ENCODE results near the gene CDH6. TPM values are rescaled to one million over a fixed set of nuclear protein-coding genes. Genes with fewer than 3 reads are reported as not detected.

The CDH6 gene
- total and polyA plus RNA-seq, 2 of the 13 experiments (the other 11 are each of a cell fraction or from before 2014, with no cell fraction given), result not detected

GRCh38 chr5:31208043-31208442 is 14.6 kb downstream of the CDH6 start:
- Histone ChIP-seq H3K27ac (ENCODE audit: extremely low read length, insufficient read depth, low read length) (no peak overlapping the region), H4K20me1 (ENCODE audit: insufficient read depth, low read length) (no peaks in the 10 kb centered on the region), H3K4me3 (replicated peaks in 1 of 3; ENCODE audit: insufficient read depth in 1 of 3, low read depth in 2 of 3, low read length in 3 of 3) (no peak overlapping the region), H3K79me2 (ENCODE audit: insufficient read depth, low read length) (no peaks in the 10 kb centered on the region), H3K36me3 (replicated peaks in 1 of 2; ENCODE audit: control insufficient read depth in 1 of 2, insufficient read depth in 2 of 2, low read length in 2 of 2) (no peaks in the 10 kb centered on the region), H3K27me3 (ENCODE audit: control insufficient read depth in 1 of 2, insufficient read depth in 2 of 2, low read length in 2 of 2) (no peaks in the 10 kb centered on the region), H3K4me1 (ENCODE audit: insufficient read depth, low read length) (no peaks in the 10 kb centered on the region), H3K9ac (ENCODE audit: insufficient read depth, low read depth, low read length) (no peak overlapping the region), H2AFZ (ENCODE audit: low read length) (no peak overlapping the region), H3K4me2 (ENCODE audit: low read depth, low read length) (no peak overlapping the region), H3K9me3 (ENCODE audit: low read length) (no peaks in the 10 kb centered on the region)
- FAIRE-seq (no peak), ATAC-seq (no peak), DNase-seq (ENCODE audit: low spot score) (no peak)
- no TSS peak for BruUV-seq (replicated peaks)
- ChIA-PET POLR2A (no interaction called here), CTCF (ENCODE audit: low intra/inter-chr PET ratio, low total read pairs) (no interaction called here)
- intact Hi-C loops (cut with micrococcal nuclease; ENCODE audit: unreplicated experiment) (no loop called here), in situ Hi-C loops (cut with HindIII; ENCODE audit: extremely low pct_ligation_motif_present, low pct_unique_long_range_greater_than_20kb) (loop anchor here (25.0 kb wide), 1 partner anchor 796 kb away; no protein-coding TSS in a partner anchor)
- 45% methylated on average over 4 of the region's 6 CpGs for WGBS (ENCODE audit: low lambda C conversion rate)
- TF ChIP-seq FOXC1 (CRISPR knock-in tag; IDR thresholded peaks at IDR 0.05; ENCODE audit: borderline replicate concordance) (no peak), ZNF614 (CRISPR knock-in tag; IDR thresholded peaks at IDR 0.05; ENCODE audit: borderline replicate concordance) (no peak), ZNF790 (CRISPR knock-in tag; IDR thresholded peaks at IDR 0.05; ENCODE audit: borderline replicate concordance) (no peak), ZNF343 (CRISPR knock-in tag; IDR thresholded peaks at IDR 0.05) (no peak), NFYB (CRISPR knock-in tag; IDR thresholded peaks at IDR 0.05) (no peak), ZNF772 (CRISPR knock-in tag; IDR thresholded peaks at IDR 0.05) (no peak), THAP9 (CRISPR knock-in tag; IDR thresholded peaks at IDR 0.05; ENCODE audit: borderline replicate concordance) (no peak), AHDC1 (CRISPR knock-in tag; IDR thresholded peaks at IDR 0.05; ENCODE audit: borderline replicate concordance) (no peak), JUN (CRISPR knock-in tag; IDR thresholded peaks at IDR 0.05) (no peak), ETV6 (CRISPR knock-in tag; conservative IDR thresholded peaks at IDR 0.05) (no peak)
- TF ChIP-seq, protein P1, sequence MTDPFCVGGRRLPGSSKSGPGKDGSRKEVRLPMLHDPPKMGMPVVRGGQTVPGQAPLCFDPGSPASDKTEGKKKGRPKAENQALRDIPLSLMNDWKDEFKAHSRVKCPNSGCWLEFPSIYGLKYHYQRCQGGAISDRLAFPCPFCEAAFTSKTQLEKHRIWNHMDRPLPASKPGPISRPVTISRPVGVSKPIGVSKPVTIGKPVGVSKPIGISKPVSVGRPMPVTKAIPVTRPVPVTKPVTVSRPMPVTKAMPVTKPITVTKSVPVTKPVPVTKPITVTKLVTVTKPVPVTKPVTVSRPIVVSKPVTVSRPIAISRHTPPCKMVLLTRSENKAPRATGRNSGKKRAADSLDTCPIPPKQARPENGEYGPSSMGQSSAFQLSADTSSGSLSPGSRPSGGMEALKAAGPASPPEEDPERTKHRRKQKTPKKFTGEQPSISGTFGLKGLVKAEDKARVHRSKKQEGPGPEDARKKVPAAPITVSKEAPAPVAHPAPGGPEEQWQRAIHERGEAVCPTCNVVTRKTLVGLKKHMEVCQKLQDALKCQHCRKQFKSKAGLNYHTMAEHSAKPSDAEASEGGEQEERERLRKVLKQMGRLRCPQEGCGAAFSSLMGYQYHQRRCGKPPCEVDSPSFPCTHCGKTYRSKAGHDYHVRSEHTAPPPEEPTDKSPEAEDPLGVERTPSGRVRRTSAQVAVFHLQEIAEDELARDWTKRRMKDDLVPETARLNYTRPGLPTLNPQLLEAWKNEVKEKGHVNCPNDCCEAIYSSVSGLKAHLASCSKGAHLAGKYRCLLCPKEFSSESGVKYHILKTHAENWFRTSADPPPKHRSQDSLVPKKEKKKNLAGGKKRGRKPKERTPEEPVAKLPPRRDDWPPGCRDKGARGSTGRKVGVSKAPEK (CRISPR knock-in tag; IDR thresholded peaks at IDR 0.05; ENCODE audit: borderline replicate concordance), result no peak
- TF ChIP-seq, protein P2, sequence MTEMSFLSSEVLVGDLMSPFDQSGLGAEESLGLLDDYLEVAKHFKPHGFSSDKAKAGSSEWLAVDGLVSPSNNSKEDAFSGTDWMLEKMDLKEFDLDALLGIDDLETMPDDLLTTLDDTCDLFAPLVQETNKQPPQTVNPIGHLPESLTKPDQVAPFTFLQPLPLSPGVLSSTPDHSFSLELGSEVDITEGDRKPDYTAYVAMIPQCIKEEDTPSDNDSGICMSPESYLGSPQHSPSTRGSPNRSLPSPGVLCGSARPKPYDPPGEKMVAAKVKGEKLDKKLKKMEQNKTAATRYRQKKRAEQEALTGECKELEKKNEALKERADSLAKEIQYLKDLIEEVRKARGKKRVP (CRISPR knock-in tag; IDR thresholded peaks at IDR 0.05), result no peak
